ENCODE measurements around the gene RHOU. TPM values are rescaled to one million over a fixed set of nuclear protein-coding genes. Genes with fewer than 3 reads are reported as not detected.

RHOU gene
- total and polyA plus RNA-seq, 2 of the 13 experiments (the other 11 are each of a cell fraction or from before 2014, with no cell fraction given), result 11.9 to 18.5 TPM

DNA sequence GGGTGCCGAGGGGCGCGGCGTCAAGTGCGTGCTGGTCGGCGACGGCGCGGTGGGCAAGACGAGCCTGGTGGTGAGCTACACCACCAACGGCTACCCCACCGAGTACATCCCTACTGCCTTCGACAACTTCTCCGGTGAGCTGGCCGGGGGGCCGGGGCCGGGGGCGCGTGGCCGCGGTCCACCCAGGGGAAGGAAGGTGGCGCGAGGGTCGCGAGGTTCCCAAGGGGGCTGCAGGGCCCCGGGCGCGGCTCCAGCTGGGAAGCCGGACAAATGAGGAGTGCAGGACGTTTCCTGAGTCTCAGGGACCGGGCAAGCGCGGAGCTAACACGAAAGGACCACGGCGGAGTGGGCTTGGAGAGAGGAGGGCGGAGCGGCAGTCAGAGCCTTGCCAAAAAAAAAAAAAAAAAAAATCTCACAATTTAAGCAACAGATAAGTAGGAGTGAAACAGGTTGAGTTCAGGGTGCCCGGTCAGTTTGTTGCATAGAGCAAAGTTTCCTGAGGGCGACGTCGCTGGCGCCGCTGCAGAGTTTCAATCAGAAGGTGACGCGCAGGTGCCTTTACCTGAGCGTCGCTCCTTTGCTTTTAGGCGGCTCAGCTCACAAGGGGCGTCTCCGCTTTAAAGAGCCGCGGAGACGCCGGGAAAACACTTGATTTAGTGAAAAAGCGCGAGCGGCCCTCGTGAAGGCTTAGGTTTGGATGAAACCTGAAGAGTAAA, 750 bp downstream of the RHOU start (continued):
- TF ChIP-seq, protein P1, sequence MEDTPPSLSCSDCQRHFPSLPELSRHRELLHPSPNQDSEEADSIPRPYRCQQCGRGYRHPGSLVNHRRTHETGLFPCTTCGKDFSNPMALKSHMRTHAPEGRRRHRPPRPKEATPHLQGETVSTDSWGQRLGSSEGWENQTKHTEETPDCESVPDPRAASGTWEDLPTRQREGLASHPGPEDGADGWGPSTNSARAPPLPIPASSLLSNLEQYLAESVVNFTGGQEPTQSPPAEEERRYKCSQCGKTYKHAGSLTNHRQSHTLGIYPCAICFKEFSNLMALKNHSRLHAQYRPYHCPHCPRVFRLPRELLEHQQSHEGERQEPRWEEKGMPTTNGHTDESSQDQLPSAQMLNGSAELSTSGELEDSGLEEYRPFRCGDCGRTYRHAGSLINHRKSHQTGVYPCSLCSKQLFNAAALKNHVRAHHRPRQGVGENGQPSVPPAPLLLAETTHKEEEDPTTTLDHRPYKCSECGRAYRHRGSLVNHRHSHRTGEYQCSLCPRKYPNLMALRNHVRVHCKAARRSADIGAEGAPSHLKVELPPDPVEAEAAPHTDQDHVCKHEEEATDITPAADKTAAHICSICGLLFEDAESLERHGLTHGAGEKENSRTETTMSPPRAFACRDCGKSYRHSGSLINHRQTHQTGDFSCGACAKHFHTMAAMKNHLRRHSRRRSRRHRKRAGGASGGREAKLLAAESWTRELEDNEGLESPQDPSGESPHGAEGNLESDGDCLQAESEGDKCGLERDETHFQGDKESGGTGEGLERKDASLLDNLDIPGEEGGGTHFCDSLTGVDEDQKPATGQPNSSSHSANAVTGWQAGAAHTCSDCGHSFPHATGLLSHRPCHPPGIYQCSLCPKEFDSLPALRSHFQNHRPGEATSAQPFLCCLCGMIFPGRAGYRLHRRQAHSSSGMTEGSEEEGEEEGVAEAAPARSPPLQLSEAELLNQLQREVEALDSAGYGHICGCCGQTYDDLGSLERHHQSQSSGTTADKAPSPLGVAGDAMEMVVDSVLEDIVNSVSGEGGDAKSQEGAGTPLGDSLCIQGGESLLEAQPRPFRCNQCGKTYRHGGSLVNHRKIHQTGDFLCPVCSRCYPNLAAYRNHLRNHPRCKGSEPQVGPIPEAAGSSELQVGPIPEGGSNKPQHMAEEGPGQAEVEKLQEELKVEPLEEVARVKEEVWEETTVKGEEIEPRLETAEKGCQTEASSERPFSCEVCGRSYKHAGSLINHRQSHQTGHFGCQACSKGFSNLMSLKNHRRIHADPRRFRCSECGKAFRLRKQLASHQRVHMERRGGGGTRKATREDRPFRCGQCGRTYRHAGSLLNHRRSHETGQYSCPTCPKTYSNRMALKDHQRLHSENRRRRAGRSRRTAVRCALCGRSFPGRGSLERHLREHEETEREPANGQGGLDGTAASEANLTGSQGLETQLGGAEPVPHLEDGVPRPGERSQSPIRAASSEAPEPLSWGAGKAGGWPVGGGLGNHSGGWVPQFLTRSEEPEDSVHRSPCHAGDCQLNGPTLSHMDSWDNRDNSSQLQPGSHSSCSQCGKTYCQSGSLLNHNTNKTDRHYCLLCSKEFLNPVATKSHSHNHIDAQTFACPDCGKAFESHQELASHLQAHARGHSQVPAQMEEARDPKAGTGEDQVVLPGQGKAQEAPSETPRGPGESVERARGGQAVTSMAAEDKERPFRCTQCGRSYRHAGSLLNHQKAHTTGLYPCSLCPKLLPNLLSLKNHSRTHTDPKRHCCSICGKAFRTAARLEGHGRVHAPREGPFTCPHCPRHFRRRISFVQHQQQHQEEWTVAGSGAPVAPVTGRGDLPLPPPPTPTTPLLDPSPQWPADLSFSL (CRISPR knock-in tag; IDR thresholded peaks at IDR 0.05), result peak; percentile 26; the same call in 1 of the 2 replicates
- TF ChIP-seq PCBP1 (IDR thresholded peaks at IDR 0.05; ENCODE audit: borderline replicate concordance, low read depth, low read length) (no peak), KLF12 (CRISPR knock-in tag; IDR thresholded peaks at IDR 0.05; ENCODE audit: borderline replicate concordance) (no peak), MED8 (CRISPR knock-in tag; IDR thresholded peaks at IDR 0.05; ENCODE audit: insufficient replicate concordance) (no peak), RXRB (CRISPR knock-in tag; IDR thresholded peaks at IDR 0.05; ENCODE audit: borderline replicate concordance) (no peak), BHLHE40 (IDR thresholded peaks at IDR 0.05; ENCODE audit: low read length) (no peak), TCF7L2 (IDR thresholded peaks at IDR 0.05; ENCODE audit: low read depth, low read length) (no peak), FOXP4 (CRISPR knock-in tag; IDR thresholded peaks at IDR 0.05) (no peak), ZNF207 (IDR thresholded peaks at IDR 0.05; ENCODE audit: borderline replicate concordance) (no peak), NR2C2 (CRISPR knock-in tag; IDR thresholded peaks at IDR 0.05; ENCODE audit: borderline replicate concordance) (no peak), ZFYVE20 (CRISPR knock-in tag; IDR thresholded peaks at IDR 0.05; ENCODE audit: borderline replicate concordance, low read depth) (no peak), MEF2D (CRISPR knock-in tag; IDR thresholded peaks at IDR 0.05) (no peak), AGO2 (optimal IDR thresholded peaks at IDR 0.05; ENCODE audit: low read depth, low read length) (peak; percentile 80), NR2F1 (CRISPR knock-in tag; IDR thresholded peaks at IDR 0.05) (no peak)
- TF ChIP-seq, protein P2, sequence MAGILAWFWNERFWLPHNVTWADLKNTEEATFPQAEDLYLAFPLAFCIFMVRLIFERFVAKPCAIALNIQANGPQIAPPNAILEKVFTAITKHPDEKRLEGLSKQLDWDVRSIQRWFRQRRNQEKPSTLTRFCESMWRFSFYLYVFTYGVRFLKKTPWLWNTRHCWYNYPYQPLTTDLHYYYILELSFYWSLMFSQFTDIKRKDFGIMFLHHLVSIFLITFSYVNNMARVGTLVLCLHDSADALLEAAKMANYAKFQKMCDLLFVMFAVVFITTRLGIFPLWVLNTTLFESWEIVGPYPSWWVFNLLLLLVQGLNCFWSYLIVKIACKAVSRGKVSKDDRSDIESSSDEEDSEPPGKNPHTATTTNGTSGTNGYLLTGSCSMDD (CRISPR knock-in tag; IDR thresholded peaks at IDR 0.05), result no peak
- TF ChIP-seq, protein P3, sequence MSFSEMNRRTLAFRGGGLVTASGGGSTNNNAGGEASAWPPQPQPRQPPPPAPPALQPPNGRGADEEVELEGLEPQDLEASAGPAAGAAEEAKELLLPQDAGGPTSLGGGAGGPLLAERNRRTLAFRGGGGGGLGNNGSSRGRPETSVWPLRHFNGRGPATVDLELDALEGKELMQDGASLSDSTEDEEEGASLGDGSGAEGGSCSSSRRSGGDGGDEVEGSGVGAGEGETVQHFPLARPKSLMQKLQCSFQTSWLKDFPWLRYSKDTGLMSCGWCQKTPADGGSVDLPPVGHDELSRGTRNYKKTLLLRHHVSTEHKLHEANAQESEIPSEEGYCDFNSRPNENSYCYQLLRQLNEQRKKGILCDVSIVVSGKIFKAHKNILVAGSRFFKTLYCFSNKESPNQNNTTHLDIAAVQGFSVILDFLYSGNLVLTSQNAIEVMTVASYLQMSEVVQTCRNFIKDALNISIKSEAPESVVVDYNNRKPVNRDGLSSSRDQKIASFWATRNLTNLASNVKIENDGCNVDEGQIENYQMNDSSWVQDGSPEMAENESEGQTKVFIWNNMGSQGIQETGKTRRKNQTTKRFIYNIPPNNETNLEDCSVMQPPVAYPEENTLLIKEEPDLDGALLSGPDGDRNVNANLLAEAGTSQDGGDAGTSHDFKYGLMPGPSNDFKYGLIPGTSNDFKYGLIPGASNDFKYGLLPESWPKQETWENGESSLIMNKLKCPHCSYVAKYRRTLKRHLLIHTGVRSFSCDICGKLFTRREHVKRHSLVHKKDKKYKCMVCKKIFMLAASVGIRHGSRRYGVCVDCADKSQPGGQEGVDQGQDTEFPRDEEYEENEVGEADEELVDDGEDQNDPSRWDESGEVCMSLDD (CRISPR knock-in tag; IDR thresholded peaks at IDR 0.05; ENCODE audit: borderline replicate concordance), result no peak

All from HepG2 (cell line).